KMS-11 (cell line): ENCODE measurements around the gene DLX5.

ENCODE experiments used
- H2AFZ ChIP-seq: fragments of 200-600 bp; sonication (generic); 2 replicates; pipeline ENCODE4 v1.6.1; 2016; ENCODE audit warnings: antibody characterized with exemption, mixed run types, low read depth
- H3K27ac ChIP-seq: fragments of 200-600 bp; sonication (generic); 2 replicates; pipeline ENCODE4 v1.6.1; 2016; ENCODE audit warnings: mild to moderate bottlenecking, mixed run types
- H3K27me3 ChIP-seq: fragments of 200-600 bp; sonication (generic); 2 replicates; pipeline ENCODE4 v1.6.1; 2017; ENCODE audit warnings: mild to moderate bottlenecking, low read depth, mixed run types, moderate library complexity; ENCODE audit not compliant: insufficient read depth
- H3K36me3 ChIP-seq: fragments of 200-600 bp; sonication (generic); 2 replicates; pipeline ENCODE4 v1.6.1; 2017; ENCODE audit warnings: mild to moderate bottlenecking, mixed run types; ENCODE audit not compliant: insufficient read depth
- H3K4me1 ChIP-seq: fragments of 200-600 bp; sonication (generic); 2 replicates; pipeline ENCODE4 v1.6.1; 2016; ENCODE audit warnings: mild to moderate bottlenecking, low read depth, mixed run types; ENCODE audit not compliant: poor library complexity, severe bottlenecking
- H3K4me2 ChIP-seq: fragments of 200-600 bp; sonication (generic); 2 replicates; pipeline ENCODE4 v1.7.0; 2016; ENCODE audit warnings: mild to moderate bottlenecking, mixed run types
- H3K4me3 ChIP-seq: fragments of 200-600 bp; sonication (generic); IDR thresholded peaks from 2 replicates; pipeline ENCODE4 v1.6.1; 2017; ENCODE audit warnings: low read depth, low read length, mixed read lengths; ENCODE audit not compliant: insufficient read depth
- H3K79me2 ChIP-seq: fragments of 200-600 bp; sonication (generic); 2 replicates; pipeline ENCODE4 v1.6.1; 2016; ENCODE audit warnings: low read depth, mixed run types; ENCODE audit not compliant: insufficient read depth
- H3K9ac ChIP-seq: fragments of 200-600 bp; sonication (generic); 2 replicates; pipeline ENCODE4 v1.6.1; 2016; ENCODE audit warnings: mild to moderate bottlenecking, mixed run types
- H4K20me1 ChIP-seq: fragments of 200-600 bp; sonication (generic); 2 replicates; pipeline ENCODE4 v1.6.1; 2016; ENCODE audit warnings: mild to moderate bottlenecking, mixed run types; ENCODE audit not compliant: insufficient read depth
- TF ChIP-seq, protein P1 (sequence below): fragments of 200-600 bp; sonication (generic); conservative IDR thresholded peaks from 2 replicates; pipeline ENCODE4 v1.6.1; 2017; ENCODE audit warnings: low read depth, mild to moderate bottlenecking, antibody characterized with exemption, low read length, moderate library complexity, mixed read lengths

Gene DLX5

DNA sequence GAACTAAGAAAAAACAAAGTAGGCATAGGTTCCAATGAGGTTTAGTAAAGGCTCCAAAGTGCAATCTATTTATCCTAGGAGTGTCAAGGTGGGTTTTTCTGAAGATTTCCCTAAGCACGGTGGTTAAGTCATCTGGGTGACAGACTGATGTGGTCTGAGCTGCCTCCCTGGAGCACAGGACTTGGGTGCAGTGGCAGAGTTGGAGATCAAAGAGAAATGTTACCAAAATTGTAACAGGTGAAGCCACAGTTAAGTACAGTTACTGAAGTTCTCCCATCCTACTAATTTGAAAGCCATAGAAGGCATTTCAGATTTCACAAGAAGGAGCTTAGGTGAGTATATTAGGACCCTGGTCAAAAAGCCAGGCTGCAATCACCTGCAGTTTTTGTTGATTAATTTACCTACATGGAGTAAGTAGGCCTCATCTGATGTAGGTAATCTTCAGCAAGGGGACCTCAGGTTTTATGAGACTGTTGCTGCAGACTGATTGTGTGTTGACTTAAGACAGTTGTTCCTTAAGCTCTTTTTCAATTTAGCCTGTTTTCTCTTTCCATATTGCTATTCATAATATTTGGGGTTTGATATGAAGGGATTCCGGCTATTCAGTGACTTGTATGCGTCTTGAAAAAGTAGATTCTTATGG, 16.2 kb downstream of the DLX5 start:
- Histone ChIP-seq H4K20me1 (no peaks in the 10 kb centered on the region), H3K4me3 (no peak overlapping the region), H3K27ac (no peak overlapping the region), H3K36me3 (no peaks in the 10 kb centered on the region), H3K9ac (no peak overlapping the region), H3K27me3 (no peaks in the 10 kb centered on the region), H3K4me1 (peaks cover 5% of the 10 kb centered on the region), H2AFZ (no peak overlapping the region), H3K79me2 (no peaks in the 10 kb centered on the region), H3K4me2 (no peak overlapping the region)
- TF ChIP-seq, protein P1, sequence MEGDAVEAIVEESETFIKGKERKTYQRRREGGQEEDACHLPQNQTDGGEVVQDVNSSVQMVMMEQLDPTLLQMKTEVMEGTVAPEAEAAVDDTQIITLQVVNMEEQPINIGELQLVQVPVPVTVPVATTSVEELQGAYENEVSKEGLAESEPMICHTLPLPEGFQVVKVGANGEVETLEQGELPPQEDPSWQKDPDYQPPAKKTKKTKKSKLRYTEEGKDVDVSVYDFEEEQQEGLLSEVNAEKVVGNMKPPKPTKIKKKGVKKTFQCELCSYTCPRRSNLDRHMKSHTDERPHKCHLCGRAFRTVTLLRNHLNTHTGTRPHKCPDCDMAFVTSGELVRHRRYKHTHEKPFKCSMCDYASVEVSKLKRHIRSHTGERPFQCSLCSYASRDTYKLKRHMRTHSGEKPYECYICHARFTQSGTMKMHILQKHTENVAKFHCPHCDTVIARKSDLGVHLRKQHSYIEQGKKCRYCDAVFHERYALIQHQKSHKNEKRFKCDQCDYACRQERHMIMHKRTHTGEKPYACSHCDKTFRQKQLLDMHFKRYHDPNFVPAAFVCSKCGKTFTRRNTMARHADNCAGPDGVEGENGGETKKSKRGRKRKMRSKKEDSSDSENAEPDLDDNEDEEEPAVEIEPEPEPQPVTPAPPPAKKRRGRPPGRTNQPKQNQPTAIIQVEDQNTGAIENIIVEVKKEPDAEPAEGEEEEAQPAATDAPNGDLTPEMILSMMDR = no peak

- H3K4me1 ChIP-seq = peaks cover 5% of the 10 kb centered on the region
- H3K4me3 ChIP-seq = no peak overlapping the region
- no peaks in the 10 kb centered on the region for H4K20me1 ChIP-seq
- H3K36me3 ChIP-seq = no peaks in the 10 kb centered on the region
- no peak overlapping the region for H3K27ac ChIP-seq
- H3K9ac ChIP-seq = no peak overlapping the region
- H2AFZ ChIP-seq = no peak overlapping the region
- no peaks in the 10 kb centered on the region for H3K79me2 ChIP-seq
- TF ChIP-seq, protein P1 = no peak
- no peak overlapping the region for H3K4me2 ChIP-seq
- no peaks in the 10 kb centered on the region for H3K27me3 ChIP-seq
Observed at GRCh38 chr7:97007583-97007861, 17.1 kb downstream of the DLX5 start.

- Histone ChIP-seq H3K79me2 (no peaks in the 10 kb centered on the region), H3K9ac (peak overlapping the region; percentile 63; the same call in 1 of the 2 replicates), H3K4me3 (no peak overlapping the region), H3K27me3 (no peaks in the 10 kb centered on the region), H2AFZ (peak overlapping the region; percentile 81), H3K36me3 (no peaks in the 10 kb centered on the region), H3K27ac (peak overlapping the region; percentile 71), H3K4me2 (peak overlapping the region; percentile 43), H4K20me1 (no peaks in the 10 kb centered on the region), H3K4me1 (peaks cover 5% of the 10 kb centered on the region)
- TF ChIP-seq, protein P1 = no peak
Observed at GRCh38 chr7:97006816-97007582, 17.6 kb downstream of the DLX5 start.

- TF ChIP-seq, protein P1 = no peak
- Histone ChIP-seq H4K20me1 (no peaks in the 10 kb centered on the region), H3K4me3 (no peak overlapping the region), H3K79me2 (no peaks in the 10 kb centered on the region), H3K36me3 (no peaks in the 10 kb centered on the region), H3K4me2 (peak overlapping the region; percentile 43), H3K27ac (peak overlapping the region; percentile 71), H2AFZ (peak overlapping the region; percentile 81), H3K4me1 (peaks cover 5% of the 10 kb centered on the region), H3K9ac (peak overlapping the region; percentile 63; the same call in 1 of the 2 replicates), H3K27me3 (no peaks in the 10 kb centered on the region)
Observed at GRCh38 chr7:97006055-97006815, 18.4 kb downstream of the DLX5 start.
